Measurements from ENCODE around the gene POU3F2. TPM values are rescaled to one million over a fixed set of nuclear protein-coding genes. Genes with fewer than 3 reads are reported as not detected.

Gene POU3F2
- total RNA-seq, 4 donors from 2014 or later, result not detected

DNA sequence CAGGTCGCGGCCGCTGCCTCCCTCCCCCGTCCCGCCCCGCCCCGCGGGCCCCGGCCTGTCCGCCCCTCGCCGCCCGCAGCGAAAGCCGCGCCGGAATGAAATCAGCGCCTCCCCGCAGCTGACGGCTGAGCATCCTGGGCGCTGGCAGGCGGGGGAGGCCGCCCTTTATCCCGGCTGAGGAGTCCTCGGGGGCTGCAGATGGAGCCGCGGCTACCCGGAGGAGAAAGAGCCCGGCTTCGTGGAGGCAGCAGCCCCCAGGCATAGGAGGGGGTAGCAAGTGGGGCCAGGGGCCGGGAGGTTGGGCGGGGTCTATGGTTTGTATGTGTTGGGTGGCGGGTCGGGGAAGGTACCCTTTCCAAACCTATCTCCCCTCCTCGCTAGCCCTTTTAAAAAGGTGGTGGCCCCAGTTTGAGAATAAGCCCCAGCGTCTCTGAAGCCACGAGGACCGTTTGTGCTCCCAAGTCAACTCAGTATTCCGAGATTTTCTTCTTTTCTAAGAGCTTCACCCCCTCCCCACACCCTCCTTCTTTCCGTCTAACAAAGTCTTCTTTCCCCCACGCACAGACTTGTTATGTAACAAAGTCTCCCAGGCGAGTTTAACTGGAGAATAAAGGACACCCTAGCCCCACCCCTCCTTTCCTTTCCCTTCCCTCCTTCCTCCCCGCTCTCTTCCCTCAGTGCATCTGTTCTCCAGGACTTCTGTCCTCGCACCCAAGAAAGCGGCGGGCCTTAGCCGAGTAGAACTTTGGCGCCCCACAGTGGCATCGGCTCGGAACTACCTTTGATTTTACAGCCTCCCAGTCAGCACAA lies 11.0 kb downstream of the POU3F2 start:
- TF ChIP-seq, protein P1, sequence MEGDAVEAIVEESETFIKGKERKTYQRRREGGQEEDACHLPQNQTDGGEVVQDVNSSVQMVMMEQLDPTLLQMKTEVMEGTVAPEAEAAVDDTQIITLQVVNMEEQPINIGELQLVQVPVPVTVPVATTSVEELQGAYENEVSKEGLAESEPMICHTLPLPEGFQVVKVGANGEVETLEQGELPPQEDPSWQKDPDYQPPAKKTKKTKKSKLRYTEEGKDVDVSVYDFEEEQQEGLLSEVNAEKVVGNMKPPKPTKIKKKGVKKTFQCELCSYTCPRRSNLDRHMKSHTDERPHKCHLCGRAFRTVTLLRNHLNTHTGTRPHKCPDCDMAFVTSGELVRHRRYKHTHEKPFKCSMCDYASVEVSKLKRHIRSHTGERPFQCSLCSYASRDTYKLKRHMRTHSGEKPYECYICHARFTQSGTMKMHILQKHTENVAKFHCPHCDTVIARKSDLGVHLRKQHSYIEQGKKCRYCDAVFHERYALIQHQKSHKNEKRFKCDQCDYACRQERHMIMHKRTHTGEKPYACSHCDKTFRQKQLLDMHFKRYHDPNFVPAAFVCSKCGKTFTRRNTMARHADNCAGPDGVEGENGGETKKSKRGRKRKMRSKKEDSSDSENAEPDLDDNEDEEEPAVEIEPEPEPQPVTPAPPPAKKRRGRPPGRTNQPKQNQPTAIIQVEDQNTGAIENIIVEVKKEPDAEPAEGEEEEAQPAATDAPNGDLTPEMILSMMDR (IDR thresholded peaks at IDR 0.05; ENCODE audit: low read depth), result no peak

DNA sequence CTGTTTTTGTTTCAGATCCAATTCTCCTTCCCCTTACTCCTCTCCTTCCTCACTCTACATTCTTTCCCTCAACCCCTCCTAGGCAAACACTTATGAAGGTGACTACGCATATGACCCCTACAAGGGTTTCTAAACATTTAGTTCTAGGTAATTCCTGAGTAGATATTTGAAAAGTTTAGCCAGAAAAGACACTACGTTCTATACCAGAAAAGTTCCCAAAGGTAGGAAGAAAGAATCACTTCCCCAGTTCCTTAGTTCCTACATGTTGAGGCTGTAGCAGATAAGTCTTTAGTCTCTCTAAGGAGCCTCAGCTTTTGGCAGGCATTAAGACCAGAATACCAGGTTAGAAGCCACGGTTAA lies 11.6 kb downstream of the POU3F2 start:
- TF ChIP-seq, protein P1 (IDR thresholded peaks at IDR 0.05; ENCODE audit: low read depth), result no peak

DNA sequence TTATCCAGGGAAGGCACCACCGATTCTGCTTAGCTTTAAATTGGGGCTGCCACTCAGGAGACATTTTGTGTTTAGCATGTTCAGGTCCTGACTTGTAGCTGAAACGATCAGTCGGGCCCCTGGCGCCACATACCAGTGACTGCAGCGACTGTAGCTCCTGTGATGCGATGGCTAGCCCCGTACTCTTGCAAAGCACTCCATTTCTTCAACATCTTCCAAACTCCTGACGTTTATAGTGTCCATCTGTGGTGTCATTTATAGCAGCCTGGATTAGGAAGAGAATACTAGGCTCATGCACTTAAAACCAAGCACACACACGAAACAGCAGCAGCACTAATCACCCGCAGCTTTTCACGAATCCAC lies 13.0 kb downstream of the POU3F2 start:
- TF ChIP-seq, protein P1 (IDR thresholded peaks at IDR 0.05; ENCODE audit: low read depth), result no peak

DNA sequence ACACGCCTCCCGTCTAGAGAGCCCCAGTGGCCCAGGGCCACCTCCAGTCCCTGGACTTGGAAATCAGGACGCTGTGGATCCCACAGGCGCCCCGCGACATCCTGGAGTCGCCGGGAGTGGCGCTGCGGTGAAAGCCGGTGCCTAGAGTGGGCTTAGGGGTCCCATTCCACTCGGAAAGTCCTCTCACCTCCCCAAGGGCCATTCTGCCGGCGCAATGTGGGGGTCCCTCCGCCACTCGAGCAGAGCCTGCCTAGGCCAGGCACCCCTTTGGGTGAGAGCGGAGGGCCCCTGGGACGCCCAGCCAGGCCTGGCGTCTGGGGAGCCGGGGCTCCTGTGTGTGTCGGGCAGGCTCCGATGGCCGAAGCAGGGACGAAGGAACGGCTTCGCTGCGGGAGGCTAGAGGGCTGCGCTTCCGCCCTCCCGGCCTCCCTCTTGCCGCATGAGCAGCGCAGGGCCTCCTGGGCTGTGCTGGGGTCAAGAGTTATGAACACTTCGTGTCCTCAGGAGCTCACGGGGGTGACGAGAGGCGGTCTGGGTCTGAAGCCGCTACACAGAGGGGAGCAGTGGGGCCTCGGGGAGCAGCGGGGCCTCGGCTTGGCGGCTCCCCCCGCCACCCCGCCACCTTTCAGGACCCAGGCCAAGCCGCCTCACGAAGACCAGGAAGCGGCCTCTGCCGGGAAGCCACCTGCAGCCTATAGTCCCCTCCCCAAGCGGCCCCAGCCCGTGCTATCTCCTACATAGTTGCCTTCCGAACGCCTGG lies 13.6 kb downstream of the POU3F2 start:
- TF ChIP-seq, protein P1 (IDR thresholded peaks at IDR 0.05; ENCODE audit: low read depth), result no peak

DNA sequence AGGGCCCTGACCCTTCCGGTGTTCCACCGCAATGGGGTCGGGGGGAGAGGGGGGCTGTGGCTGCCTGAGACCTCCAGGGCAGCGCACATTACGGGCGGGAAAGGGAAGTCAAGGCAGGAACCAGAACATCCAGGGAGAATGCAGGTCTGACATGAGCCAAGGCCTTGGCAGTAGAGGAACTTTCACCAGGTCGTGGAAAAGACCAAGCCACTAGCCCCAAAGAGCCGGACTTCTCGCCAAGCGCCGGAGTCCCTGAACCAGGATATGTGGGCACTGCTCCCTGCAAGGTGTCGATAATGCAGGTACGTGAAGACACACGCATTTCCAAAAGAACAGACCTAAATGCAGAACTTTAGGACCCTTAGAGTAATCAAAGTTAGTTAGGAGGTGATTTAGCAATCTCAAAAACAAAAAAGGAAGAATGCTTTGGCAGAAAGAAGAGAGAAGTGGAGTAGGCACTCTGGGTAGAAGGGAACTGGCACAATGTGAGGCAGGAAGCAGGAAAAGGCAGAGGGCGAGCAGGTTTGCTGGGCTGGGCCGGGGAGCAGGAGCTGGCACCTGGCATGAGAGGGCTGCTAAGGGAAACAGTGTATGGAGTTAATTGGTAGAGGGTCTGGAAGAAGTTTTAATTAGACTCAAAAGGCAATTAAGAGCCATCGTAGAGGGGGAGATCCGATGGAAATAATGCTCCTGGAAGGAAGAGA lies 14.3 kb downstream of the POU3F2 start:
- TF ChIP-seq, protein P1 (IDR thresholded peaks at IDR 0.05; ENCODE audit: low read depth), result no peak

DNA sequence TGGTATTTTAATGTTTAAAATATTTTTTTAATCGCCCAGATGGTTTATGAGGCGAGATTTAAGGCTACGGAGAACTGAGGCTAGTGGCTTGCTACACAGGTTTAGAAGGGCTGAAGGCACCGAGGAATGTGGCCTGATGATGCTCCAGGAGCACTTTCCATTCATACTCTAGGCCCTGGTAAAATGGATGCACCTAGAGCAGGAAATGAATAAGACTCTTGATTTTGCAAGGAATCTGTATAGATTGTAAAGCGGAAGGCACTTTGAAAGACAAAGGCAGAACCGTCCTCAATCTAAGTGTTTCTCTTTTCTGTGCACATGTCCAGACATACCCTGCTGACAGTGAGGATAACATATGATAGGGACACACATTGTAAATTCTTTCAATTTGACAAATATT lies 30.1 kb downstream of the POU3F2 start:
- TF ChIP-seq, protein P1 (IDR thresholded peaks at IDR 0.05; ENCODE audit: low read depth), result no peak

DNA sequence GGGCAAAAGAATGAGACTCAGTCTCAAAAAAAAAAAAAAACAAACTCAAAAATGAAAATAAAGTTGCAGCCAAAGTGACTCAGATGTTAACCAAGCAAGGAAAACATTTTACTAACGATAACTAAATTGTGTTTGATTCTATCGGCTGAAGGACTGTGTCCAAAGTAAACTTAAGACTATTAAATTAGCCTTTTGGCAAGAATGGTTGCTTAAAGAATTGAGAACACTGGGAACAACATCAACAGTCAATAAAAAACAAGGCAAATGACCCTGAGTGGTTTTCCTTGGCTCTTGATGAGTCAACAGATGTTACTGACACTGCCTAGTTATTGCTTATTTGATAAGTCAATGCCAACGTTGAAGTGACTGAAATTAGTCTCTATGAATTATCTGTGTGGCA lies 36.7 kb downstream of the POU3F2 start:
- TF ChIP-seq, protein P1 (IDR thresholded peaks at IDR 0.05; ENCODE audit: low read depth), result no peak
